Measurements from ENCODE around the gene UQCRQ. TPM values are rescaled to one million over a fixed set of nuclear protein-coding genes. Genes with fewer than 3 reads are reported as not detected.

The UQCRQ gene
- total and polyA plus RNA-seq, 2 of the 13 experiments (the other 11 are each of a cell fraction or from before 2014, with no cell fraction given): 257 to 575 TPM

- TF ChIP-seq, protein P1, sequence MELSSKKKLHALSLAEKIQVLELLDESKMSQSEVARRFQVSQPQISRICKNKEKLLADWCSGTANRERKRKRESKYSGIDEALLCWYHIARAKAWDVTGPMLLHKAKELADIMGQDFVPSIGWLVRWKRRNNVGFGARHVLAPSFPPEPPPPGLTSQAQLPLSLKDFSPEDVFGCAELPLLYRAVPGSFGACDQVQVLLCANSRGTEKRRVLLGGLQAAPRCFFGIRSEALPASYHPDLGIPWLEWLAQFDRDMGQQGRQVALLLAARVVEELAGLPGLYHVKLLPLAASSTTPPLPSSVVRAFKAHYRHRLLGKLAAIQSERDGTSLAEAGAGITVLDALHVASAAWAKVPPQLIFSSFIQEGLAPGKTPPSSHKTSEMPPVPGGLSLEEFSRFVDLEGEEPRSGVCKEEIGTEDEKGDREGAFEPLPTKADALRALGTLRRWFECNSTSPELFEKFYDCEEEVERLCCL (CRISPR knock-in tag; IDR thresholded peaks at IDR 0.05; ENCODE audit: borderline replicate concordance): no peak
- TF ChIP-seq ZBTB8A (CRISPR knock-in tag; IDR thresholded peaks at IDR 0.05; ENCODE audit: borderline replicate concordance, low read depth) (no peak), ZNF274 (CRISPR knock-in tag; IDR thresholded peaks at IDR 0.05) (no peak), SOX5 (CRISPR knock-in tag; IDR thresholded peaks at IDR 0.05; ENCODE audit: borderline replicate concordance) (no peak), ZNF530 (CRISPR knock-in tag; IDR thresholded peaks at IDR 0.05; ENCODE audit: low read depth) (no peak), YY1 (IDR thresholded peaks at IDR 0.05; ENCODE audit: insufficient read depth, insufficient replicate concordance, low read depth, low read length) (no peak), ZNF468 (CRISPR knock-in tag; IDR thresholded peaks at IDR 0.05) (no peak), HOXA9 (CRISPR knock-in tag; IDR thresholded peaks at IDR 0.05; ENCODE audit: borderline replicate concordance) (no peak), PHF21A (CRISPR knock-in tag; IDR thresholded peaks at IDR 0.05) (0 out of 2 replicates have a peak, but pooled peaks have one; percentile 12), ARNTL (CRISPR knock-in tag; IDR thresholded peaks at IDR 0.05) (0 out of 2 replicates have a peak, but pooled peaks have one; percentile 12), ZSCAN21 (CRISPR knock-in tag; IDR thresholded peaks at IDR 0.05; ENCODE audit: borderline replicate concordance) (no peak), ZNF850 (CRISPR knock-in tag; conservative IDR thresholded peaks at IDR 0.05) (no peak), ZGPAT (CRISPR knock-in tag; IDR thresholded peaks at IDR 0.05) (peak; percentile 5; the same call in 1 of the 2 replicates), ZNF124 (CRISPR knock-in tag; IDR thresholded peaks at IDR 0.05) (no peak), KLF13 (CRISPR knock-in tag; IDR thresholded peaks at IDR 0.05) (no peak), SMARCC2 (IDR thresholded peaks at IDR 0.05) (no peak), ZNF510 (CRISPR knock-in tag; IDR thresholded peaks at IDR 0.05; ENCODE audit: low read depth) (no peak), RFX5 (IDR thresholded peaks at IDR 0.05; ENCODE audit: low read depth, low read length) (no peak), REPIN1 (CRISPR knock-in tag; IDR thresholded peaks at IDR 0.05; ENCODE audit: borderline replicate concordance, low read depth) (peak; percentile 2; the same call in 1 of the 2 replicates), HDAC6 (IDR thresholded peaks at IDR 0.05; ENCODE audit: low read depth, low read length) (no peak), EHMT2 (IDR thresholded peaks at IDR 0.05; ENCODE audit: borderline replicate concordance, low read depth, low read length) (peak; percentile 15; the same call in 1 of the 2 replicates), GFI1 (CRISPR knock-in tag; IDR thresholded peaks at IDR 0.05; ENCODE audit: borderline replicate concordance) (no peak)
- TF ChIP-seq, protein P2, sequence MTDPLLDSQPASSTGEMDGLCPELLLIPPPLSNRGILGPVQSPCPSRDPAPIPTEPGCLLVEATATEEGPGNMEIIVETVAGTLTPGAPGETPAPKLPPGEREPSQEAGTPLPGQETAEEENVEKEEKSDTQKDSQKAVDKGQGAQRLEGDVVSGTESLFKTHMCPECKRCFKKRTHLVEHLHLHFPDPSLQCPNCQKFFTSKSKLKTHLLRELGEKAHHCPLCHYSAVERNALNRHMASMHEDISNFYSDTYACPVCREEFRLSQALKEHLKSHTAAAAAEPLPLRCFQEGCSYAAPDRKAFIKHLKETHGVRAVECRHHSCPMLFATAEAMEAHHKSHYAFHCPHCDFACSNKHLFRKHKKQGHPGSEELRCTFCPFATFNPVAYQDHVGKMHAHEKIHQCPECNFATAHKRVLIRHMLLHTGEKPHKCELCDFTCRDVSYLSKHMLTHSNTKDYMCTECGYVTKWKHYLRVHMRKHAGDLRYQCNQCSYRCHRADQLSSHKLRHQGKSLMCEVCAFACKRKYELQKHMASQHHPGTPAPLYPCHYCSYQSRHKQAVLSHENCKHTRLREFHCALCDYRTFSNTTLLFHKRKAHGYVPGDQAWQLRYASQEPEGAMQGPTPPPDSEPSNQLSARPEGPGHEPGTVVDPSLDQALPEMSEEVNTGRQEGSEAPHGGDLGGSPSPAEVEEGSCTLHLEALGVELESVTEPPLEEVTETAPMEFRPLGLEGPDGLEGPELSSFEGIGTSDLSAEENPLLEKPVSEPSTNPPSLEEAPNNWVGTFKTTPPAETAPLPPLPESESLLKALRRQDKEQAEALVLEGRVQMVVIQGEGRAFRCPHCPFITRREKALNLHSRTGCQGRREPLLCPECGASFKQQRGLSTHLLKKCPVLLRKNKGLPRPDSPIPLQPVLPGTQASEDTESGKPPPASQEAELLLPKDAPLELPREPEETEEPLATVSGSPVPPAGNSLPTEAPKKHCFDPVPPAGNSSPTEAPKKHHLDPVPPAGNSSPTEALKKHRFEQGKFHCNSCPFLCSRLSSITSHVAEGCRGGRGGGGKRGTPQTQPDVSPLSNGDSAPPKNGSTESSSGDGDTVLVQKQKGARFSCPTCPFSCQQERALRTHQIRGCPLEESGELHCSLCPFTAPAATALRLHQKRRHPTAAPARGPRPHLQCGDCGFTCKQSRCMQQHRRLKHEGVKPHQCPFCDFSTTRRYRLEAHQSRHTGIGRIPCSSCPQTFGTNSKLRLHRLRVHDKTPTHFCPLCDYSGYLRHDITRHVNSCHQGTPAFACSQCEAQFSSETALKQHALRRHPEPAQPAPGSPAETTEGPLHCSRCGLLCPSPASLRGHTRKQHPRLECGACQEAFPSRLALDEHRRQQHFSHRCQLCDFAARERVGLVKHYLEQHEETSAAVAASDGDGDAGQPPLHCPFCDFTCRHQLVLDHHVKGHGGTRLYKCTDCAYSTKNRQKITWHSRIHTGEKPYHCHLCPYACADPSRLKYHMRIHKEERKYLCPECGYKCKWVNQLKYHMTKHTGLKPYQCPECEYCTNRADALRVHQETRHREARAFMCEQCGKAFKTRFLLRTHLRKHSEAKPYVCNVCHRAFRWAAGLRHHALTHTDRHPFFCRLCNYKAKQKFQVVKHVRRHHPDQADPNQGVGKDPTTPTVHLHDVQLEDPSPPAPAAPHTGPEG (CRISPR knock-in tag; IDR thresholded peaks at IDR 0.05): 0 out of 2 replicates have a peak, but pooled peaks have one; percentile 15
Measured at GRCh38 chr5:132840313-132840712, 26.1 kb upstream of the UQCRQ start (continued).
